Measurements from ENCODE around the gene TICRR.

TICRR gene

DNA sequence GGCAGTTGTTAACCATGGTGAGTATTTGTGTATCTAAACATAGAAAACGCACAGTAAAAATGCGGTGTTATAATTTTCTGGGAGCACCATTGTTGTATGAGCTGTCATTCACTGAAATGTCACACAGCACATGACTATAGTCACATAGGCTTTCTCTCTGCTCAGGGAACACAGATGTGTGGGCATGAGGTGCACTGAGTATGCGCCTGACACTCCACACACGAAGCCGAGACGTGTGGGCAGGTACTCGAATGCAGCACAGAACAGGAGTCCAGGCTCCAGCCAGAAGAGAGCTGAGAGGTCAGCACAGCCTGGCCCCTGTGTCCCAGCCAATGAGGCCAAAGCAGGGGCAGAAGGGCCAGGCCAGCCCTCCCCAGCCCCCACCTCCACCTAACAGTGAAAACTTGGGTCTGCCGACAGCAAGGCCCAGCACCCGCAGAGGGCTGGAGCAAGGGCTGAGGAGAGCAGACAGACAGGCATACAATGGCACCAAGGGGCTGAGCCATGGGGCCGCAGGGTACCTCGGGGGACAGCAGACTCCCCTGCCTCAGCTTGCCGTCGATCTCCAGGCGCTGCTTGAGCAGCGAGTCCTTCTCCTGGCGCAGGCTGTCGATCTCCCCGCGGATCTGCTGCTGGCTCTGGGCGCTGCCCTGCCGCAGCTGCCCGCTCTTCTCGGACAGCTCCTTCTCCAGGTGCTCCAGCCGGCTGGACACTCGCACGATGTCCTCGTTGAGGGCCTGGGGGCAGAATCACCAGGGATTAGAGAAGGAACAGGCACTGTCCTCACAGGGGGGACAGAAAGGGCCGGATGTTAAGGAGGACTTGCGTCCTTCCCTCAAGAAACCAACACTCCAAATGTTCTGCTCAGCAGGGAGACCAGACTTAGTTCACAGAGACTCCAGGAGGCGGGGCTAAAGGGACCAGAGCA is 56.0 kb downstream of the TICRR start:
- DNase-seq = no peak
- H3K36me3 ChIP-seq (replicated peaks; ENCODE audit: insufficient read depth, low read length) = peaks cover 21% of the 10 kb centered on the region
- no peak for TF ChIP-seq EZH2 (optimal IDR thresholded peaks at IDR 0.05; ENCODE audit: low read depth, low read length)
- TF ChIP-seq, protein P1, sequence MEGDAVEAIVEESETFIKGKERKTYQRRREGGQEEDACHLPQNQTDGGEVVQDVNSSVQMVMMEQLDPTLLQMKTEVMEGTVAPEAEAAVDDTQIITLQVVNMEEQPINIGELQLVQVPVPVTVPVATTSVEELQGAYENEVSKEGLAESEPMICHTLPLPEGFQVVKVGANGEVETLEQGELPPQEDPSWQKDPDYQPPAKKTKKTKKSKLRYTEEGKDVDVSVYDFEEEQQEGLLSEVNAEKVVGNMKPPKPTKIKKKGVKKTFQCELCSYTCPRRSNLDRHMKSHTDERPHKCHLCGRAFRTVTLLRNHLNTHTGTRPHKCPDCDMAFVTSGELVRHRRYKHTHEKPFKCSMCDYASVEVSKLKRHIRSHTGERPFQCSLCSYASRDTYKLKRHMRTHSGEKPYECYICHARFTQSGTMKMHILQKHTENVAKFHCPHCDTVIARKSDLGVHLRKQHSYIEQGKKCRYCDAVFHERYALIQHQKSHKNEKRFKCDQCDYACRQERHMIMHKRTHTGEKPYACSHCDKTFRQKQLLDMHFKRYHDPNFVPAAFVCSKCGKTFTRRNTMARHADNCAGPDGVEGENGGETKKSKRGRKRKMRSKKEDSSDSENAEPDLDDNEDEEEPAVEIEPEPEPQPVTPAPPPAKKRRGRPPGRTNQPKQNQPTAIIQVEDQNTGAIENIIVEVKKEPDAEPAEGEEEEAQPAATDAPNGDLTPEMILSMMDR (IDR thresholded peaks at IDR 0.05; ENCODE audit: low read length) = no peak
- no peak for TF ChIP-seq EZH2phosphoT487 (IDR thresholded peaks at IDR 0.05; ENCODE audit: low read length)

DNA sequence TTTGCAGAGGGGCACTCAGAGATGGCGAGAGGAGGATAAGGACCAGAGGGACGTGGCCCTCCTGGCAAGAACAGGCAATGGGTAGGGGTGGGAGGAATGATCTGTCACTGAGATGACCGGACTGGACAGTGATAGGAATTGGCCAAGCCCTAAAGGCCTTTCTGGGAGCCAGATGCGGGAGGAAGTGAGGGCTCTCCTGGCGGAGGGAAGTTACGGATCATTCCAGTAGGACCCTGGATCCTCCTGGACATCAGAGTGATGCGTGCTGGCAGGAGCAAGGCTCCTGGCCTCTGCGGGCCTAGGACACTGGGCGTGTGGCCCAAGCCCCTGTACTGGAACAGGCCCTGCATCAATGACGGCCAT is 56.6 kb downstream of the TICRR start:
- Histone ChIP-seq H4K20me1 (ENCODE audit: insufficient read depth, low read length) (no peaks in the 10 kb centered on the region), H3K27me3 (replicated peaks; ENCODE audit: insufficient read depth, low read length) (no peaks in the 10 kb centered on the region), H3K36me3 (replicated peaks; ENCODE audit: insufficient read depth, low read length) (peaks cover 15% of the 10 kb centered on the region), H2AFZ (ENCODE audit: low read length) (no peak overlapping the region), H3K4me1 (ENCODE audit: low read length) (no peaks in the 10 kb centered on the region), H3K9me3 (replicated peaks; ENCODE audit: insufficient read depth, low read length) (no peaks in the 10 kb centered on the region), H3K79me2 (ENCODE audit: low read length) (no peaks in the 10 kb centered on the region), H3K9ac (ENCODE audit: low read length) (no peak overlapping the region), H3K4me3 (ENCODE audit: low read length) (no peak overlapping the region), H3F3A (ENCODE audit: insufficient read depth, low read length) (no peaks in the 10 kb centered on the region), H3K9me2 (replicated peaks; ENCODE audit: insufficient read depth, low read length) (no peaks in the 10 kb centered on the region), H3K4me2 (ENCODE audit: low read depth, low read length) (no peak overlapping the region), H3K27ac (ENCODE audit: low read length) (no peak overlapping the region)
- TF ChIP-seq EZH2phosphoT487 (IDR thresholded peaks at IDR 0.05; ENCODE audit: low read length) (no peak), EZH2 (optimal IDR thresholded peaks at IDR 0.05; ENCODE audit: low read depth, low read length) (no peak)
- TF ChIP-seq, protein P1 (IDR thresholded peaks at IDR 0.05; ENCODE audit: low read length) = no peak
- DNase-seq = no peak

More for the DNA sequence above, 56.0 kb downstream of the TICRR start:
- H3K4me3 ChIP-seq (ENCODE audit: low read length) = no peak overlapping the region
- no peak overlapping the region for H3K9ac ChIP-seq (ENCODE audit: low read length)
- H3K27me3 ChIP-seq (replicated peaks; ENCODE audit: insufficient read depth, low read length) = no peaks in the 10 kb centered on the region
- no peak overlapping the region for H2AFZ ChIP-seq (ENCODE audit: low read length)
- H3K4me2 ChIP-seq (ENCODE audit: low read depth, low read length) = no peak overlapping the region
- H4K20me1 ChIP-seq (ENCODE audit: insufficient read depth, low read length) = no peaks in the 10 kb centered on the region
- H3K9me2 ChIP-seq (replicated peaks; ENCODE audit: insufficient read depth, low read length) = no peaks in the 10 kb centered on the region
- H3F3A ChIP-seq (ENCODE audit: insufficient read depth, low read length) = no peaks in the 10 kb centered on the region
- no peaks in the 10 kb centered on the region for H3K79me2 ChIP-seq (ENCODE audit: low read length)
- H3K27ac ChIP-seq (ENCODE audit: low read length) = no peak overlapping the region
- no peaks in the 10 kb centered on the region for H3K4me1 ChIP-seq (ENCODE audit: low read length)
- no peaks in the 10 kb centered on the region for H3K9me3 ChIP-seq (replicated peaks; ENCODE audit: insufficient read depth, low read length)

DNA sequence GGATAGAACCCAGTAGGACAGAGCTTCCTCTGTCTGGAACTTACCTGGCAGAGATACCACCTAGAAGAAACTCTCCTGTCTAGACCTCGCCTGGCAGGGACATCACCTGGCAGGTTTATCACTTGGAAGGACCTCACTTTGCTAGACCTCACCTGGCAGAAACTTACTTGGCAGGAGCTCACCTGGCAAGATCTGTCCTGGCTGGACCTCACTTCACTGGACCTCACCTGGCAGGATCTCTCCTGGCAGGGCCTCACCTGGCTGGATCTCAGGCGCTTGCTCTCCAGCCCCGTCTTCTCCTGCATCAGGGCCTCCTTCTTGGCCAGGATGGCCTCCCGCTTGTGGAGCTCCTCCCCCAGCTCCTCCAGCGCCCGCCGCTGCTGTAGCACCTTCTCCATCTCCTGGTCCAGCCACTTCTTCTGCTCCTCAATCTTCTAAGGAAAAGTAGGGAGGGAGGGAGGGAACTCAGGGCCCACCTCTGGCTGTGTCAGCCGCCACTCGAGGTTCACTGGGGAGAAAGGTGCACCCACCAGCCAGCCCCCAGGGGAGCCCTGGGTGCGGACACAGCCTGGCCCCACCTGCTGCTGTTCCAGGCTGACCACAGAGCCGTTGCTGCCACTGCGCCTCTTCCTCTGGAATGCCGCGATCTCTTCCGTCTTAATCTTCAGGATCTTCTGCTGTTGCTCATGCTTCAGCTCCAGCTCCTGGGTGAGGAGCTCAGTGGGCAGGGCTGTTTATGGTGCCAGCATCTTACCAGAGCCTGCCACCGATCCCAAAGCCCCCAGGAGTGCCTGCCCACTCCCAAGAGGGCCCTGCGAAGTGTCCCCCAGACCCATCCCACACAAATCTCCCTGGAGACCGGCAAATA is 57.5 kb downstream of the TICRR start:
- Histone ChIP-seq H3K27ac (ENCODE audit: low read length) (no peak overlapping the region), H3K4me2 (ENCODE audit: low read depth, low read length) (no peak overlapping the region), H2AFZ (ENCODE audit: low read length) (no peak overlapping the region), H4K20me1 (ENCODE audit: insufficient read depth, low read length) (no peaks in the 10 kb centered on the region), H3K9me2 (replicated peaks; ENCODE audit: insufficient read depth, low read length) (no peaks in the 10 kb centered on the region), H3K36me3 (replicated peaks; ENCODE audit: insufficient read depth, low read length) (peaks cover 10% of the 10 kb centered on the region), H3F3A (ENCODE audit: insufficient read depth, low read length) (no peaks in the 10 kb centered on the region), H3K4me1 (ENCODE audit: low read length) (no peaks in the 10 kb centered on the region), H3K9ac (ENCODE audit: low read length) (no peak overlapping the region), H3K4me3 (ENCODE audit: low read length) (no peak overlapping the region), H3K79me2 (ENCODE audit: low read length) (no peaks in the 10 kb centered on the region), H3K27me3 (replicated peaks; ENCODE audit: insufficient read depth, low read length) (no peaks in the 10 kb centered on the region), H3K9me3 (replicated peaks; ENCODE audit: insufficient read depth, low read length) (no peaks in the 10 kb centered on the region)
- TF ChIP-seq, protein P1 (IDR thresholded peaks at IDR 0.05; ENCODE audit: low read length) = no peak
- TF ChIP-seq EZH2phosphoT487 (IDR thresholded peaks at IDR 0.05; ENCODE audit: low read length) = no peak
- TF ChIP-seq EZH2 (optimal IDR thresholded peaks at IDR 0.05; ENCODE audit: low read depth, low read length) = no peak
- DNase-seq = no peak
